Common myeloid progenitor, CD34-positive (primary cell): ENCODE results near the gene ICAM5.

ENCODE experiments used
- CTCF ChIA-PET: fragments of 350-600 bp; sonication (Branson Sonifier 250); formaldehyde crosslinking; loops from one replicate; lab custom pipeline; 2021; ENCODE audit warnings: antibody characterized with exemption; lab: Charles Lee
- POLR2A ChIA-PET: fragments of 350-600 bp; sonication (Branson Sonifier 250); formaldehyde crosslinking; loops from one replicate; lab custom pipeline; 2021; ENCODE audit warnings: antibody characterized with exemption; lab: Charles Lee
- DNase-seq, 3 donors: peaks; one replicate each; pipeline versions ENCODE4 v3.0.0 to v3.0.0-alpha.2; 2013
- H3K27ac ChIP-seq, 2 experiments: 1 replicate in 1 of 2; 2 replicates in 1 of 2; pipeline ENCODE4 v1.7.0; 2013; ENCODE audit warnings: inconsistent platforms in 2 of 2, low read length in 2 of 2, mild to moderate bottlenecking in 2 of 2, low read depth in 1 of 2, moderate library complexity in 1 of 2; ENCODE audit not compliant: severe bottlenecking in 2 of 2, insufficient read depth in 1 of 2, poor library complexity in 1 of 2
- H3K27me3 ChIP-seq, 5 experiments: replicated peaks in 2 of 5; 1 replicate in 3 of 5; 2 replicates in 2 of 5; pipeline versions ENCODE4 v1.6.1 to v1.7.0; 2013; ENCODE audit warnings: low read length in 4 of 5, mild to moderate bottlenecking in 2 of 5, moderate library complexity in 2 of 5, inconsistent platforms in 1 of 5; ENCODE audit not compliant: insufficient read depth in 5 of 5, control insufficient read depth in 4 of 5
- H3K36me3 ChIP-seq, 4 experiments: 1 replicate in 2 of 4; 2 replicates in 2 of 4; pipeline versions ENCODE4 v1.6.1 to v1.7.0; 2013; ENCODE audit warnings: low read length in 3 of 4, control low read depth in 1 of 4, mild to moderate bottlenecking in 1 of 4; ENCODE audit not compliant: control insufficient read depth in 4 of 4, insufficient read depth in 4 of 4
- H3K4me1 ChIP-seq, 4 experiments: 1 replicate in 3 of 4; 2 replicates in 1 of 4; pipeline versions ENCODE4 v1.6.1 to v1.7.1; 2013; ENCODE audit warnings: low read length in 3 of 4, mild to moderate bottlenecking in 3 of 4, control low read depth in 1 of 4, inconsistent platforms in 1 of 4, moderate library complexity in 1 of 4; ENCODE audit not compliant: control insufficient read depth in 4 of 4, insufficient read depth in 4 of 4; ENCODE audit errors: control extremely low read depth in 1 of 4
- H3K4me3 ChIP-seq, 7 experiments: 1 replicate in 4 of 7; 2 replicates in 3 of 7; pipeline versions ENCODE4 v1.5.1 to v1.7.0; 2013; ENCODE audit warnings: mild to moderate bottlenecking in 7 of 7, low read length in 6 of 7, moderate library complexity in 6 of 7, inconsistent platforms in 2 of 7, low read depth in 2 of 7, control low read depth in 1 of 7; ENCODE audit not compliant: insufficient read depth in 4 of 7, control insufficient read depth in 1 of 7; ENCODE audit errors: extremely low read depth in 1 of 7
- H3K9me3 ChIP-seq, 5 experiments: 1 replicate in 4 of 5; 2 replicates in 1 of 5; pipeline versions ENCODE4 v1.6.1 to v1.7.1; 2013; ENCODE audit warnings: low read length in 4 of 5, mild to moderate bottlenecking in 2 of 5, inconsistent platforms in 1 of 5, low read depth in 1 of 5, moderate library complexity in 1 of 5; ENCODE audit not compliant: control insufficient read depth in 4 of 5, insufficient read depth in 2 of 5; ENCODE audit errors: control extremely low read depth in 1 of 5
- WGBS: methylation state at CpG from one replicate; pipeline ENCODE4 v1.1.5; 2013; ENCODE audit not compliant: insufficient coverage; 5-methylcytosine and 5-hydroxymethylcytosine counted together

Gene ICAM5

GRCh38 chr19:10251792-10252694, 37.7 kb upstream of the ICAM5 start, which contains the start of gene MRPL4:
Gene MRPL4, plus strand, starts transcription at chr19:10252214. Its CDS starts 40 bp downstream, at chr19:10252254.
- WGBS = under 1% methylated on average over 61 of the region's 77 CpGs
- ChIA-PET POLR2A (interaction anchor here (0.6 to 0.9 kb wide), 2 partner anchors 25 to 104 kb away, joined by 3 read pairs; no protein-coding TSS in a partner anchor), CTCF (interaction anchor here (1.0 to 3.5 kb wide), 3 partner anchors 23 to 152 kb away, joined by 3 to 36 read pairs (median 18); no protein-coding TSS in a partner anchor)
- Histone ChIP-seq H3K9me3 (no peaks in the 10 kb centered on the region), H3K27ac (peak within 1 kb of the TSS; percentile 50 to 79), H3K4me3 (peak within 1 kb of the TSS; percentile 74 to 95 (median 88)), H3K4me1 (peaks cover 5 to 19% (median 15%) of the 10 kb centered on the region in 4 experiments), H3K27me3 (no peaks in the 10 kb centered on the region), H3K36me3 (peaks cover 4 to 28% (median 19%) of the 10 kb centered on the region in 4 experiments)
- peak; percentile 99 for DNase-seq

GRCh38 chr19:10252707-10253106, 37.0 kb upstream of the ICAM5 start:
- Histone ChIP-seq H3K27me3 (no peaks in the 10 kb centered on the region), H3K36me3 (peaks cover 4 to 34% (median 25%) of the 10 kb centered on the region in 4 experiments), H3K9me3 (no peaks in the 10 kb centered on the region), H3K27ac (peak overlapping the region; percentile 50 to 79), H3K4me1 (peaks cover 5 to 19% (median 15%) of the 10 kb centered on the region in 4 experiments), H3K4me3 (peak overlapping the region; percentile 74 to 95 (median 88))
- DNase-seq = no peak
- WGBS = 0% methylated on average over 3 of the region's 8 CpGs
- CTCF ChIA-PET = interaction anchor here (20.1 kb wide), 1 partner anchor 137 kb away, joined by 542 read pairs; the partner anchor contains the start of gene TYK2
- POLR2A ChIA-PET = no interaction called here

- Histone ChIP-seq H3K9me3 (no peaks in the 10 kb centered on the region), H3K4me3 (no peak overlapping the region), H3K4me1 (peaks cover 5 to 21% (median 17%) of the 10 kb centered on the region in 4 experiments), H3K27ac (no peak overlapping the region), H3K36me3 (peaks cover 4 to 47% (median 34%) of the 10 kb centered on the region in 4 experiments), H3K27me3 (no peaks in the 10 kb centered on the region)
- WGBS = 100% methylated on average over 2 of the region's 3 CpGs
- no peak for DNase-seq
- POLR2A ChIA-PET = no interaction called here
- CTCF ChIA-PET = interaction anchor here (3.0 to 20.1 kb wide), 2 partner anchors 16 to 136 kb away, joined by 8 to 542 read pairs; partner anchors contain the start of genes ICAM1 and TYK2
Measured at GRCh38 chr19:10254244-10254643, 35.5 kb upstream of the ICAM5 start.

- POLR2A ChIA-PET = no interaction called here
- H3K9me3 ChIP-seq = no peaks in the 10 kb centered on the region
Measured at GRCh38 chr19:10255358-10255757, 34.4 kb upstream of the ICAM5 start.

GRCh38 chr19:10256551-10256950, 33.2 kb upstream of the ICAM5 start:
- H3K4me3 ChIP-seq = no peak overlapping the region
- no peaks in the 10 kb centered on the region for H3K27me3 ChIP-seq
- CTCF ChIA-PET = interaction anchor here (0.6 to 20.1 kb wide), 5 partner anchors 13 to 586 kb away, joined by 3 to 542 read pairs (median 3); partner anchors contain the start of genes ICAM1 and TYK2
- no peak for DNase-seq
- no peak overlapping the region for H3K27ac ChIP-seq
- peaks cover 5 to 19% (median 14%) of the 10 kb centered on the region in 4 experiments for H3K4me1 ChIP-seq
- 89% methylated on average over 3 of the region's 18 CpGs for WGBS
- H3K9me3 ChIP-seq = no peaks in the 10 kb centered on the region
- POLR2A ChIA-PET = interaction anchor here (0.6 kb wide), 1 partner anchor 124 kb away, joined by 3 read pairs; the partner anchor contains the start of gene TYK2
- H3K36me3 ChIP-seq = peaks cover 4 to 57% (median 40%) of the 10 kb centered on the region in 4 experiments

More at GRCh38 chr19:10255358-10255757, 34.4 kb upstream of the ICAM5 start:
- H3K4me1 ChIP-seq = peaks cover 5 to 22% (median 17%) of the 10 kb centered on the region in 4 experiments
- CTCF ChIA-PET = interaction anchor here (3.0 to 20.1 kb wide), 2 partner anchors 15 to 135 kb away, joined by 8 to 542 read pairs; partner anchors contain the start of genes ICAM1 and TYK2
- H3K36me3 ChIP-seq = peaks cover 4 to 57% (median 40%) of the 10 kb centered on the region in 4 experiments
- no peak for DNase-seq
- H3K27me3 ChIP-seq = no peaks in the 10 kb centered on the region
- H3K4me3 ChIP-seq = no peak overlapping the region
- WGBS = 89% methylated on average over 2 of the region's 2 CpGs
- H3K27ac ChIP-seq = no peak overlapping the region

GRCh38 chr19:10256970-10257615, 32.7 kb upstream of the ICAM5 start:
- CTCF ChIA-PET = interaction anchor here (3.0 to 20.1 kb wide), 2 partner anchors 13 to 133 kb away, joined by 8 to 542 read pairs; partner anchors contain the start of genes ICAM1 and TYK2

More at GRCh38 chr19:10256970-10257615, 32.7 kb upstream of the ICAM5 start:
- Histone ChIP-seq H3K9me3 (no peaks in the 10 kb centered on the region), H3K27me3 (no peaks in the 10 kb centered on the region), H3K4me1 (peaks cover 5 to 22% (median 15%) of the 10 kb centered on the region in 4 experiments), H3K4me3 (no peak overlapping the region), H3K36me3 (peaks cover 4 to 57% (median 40%) of the 10 kb centered on the region in 4 experiments), H3K27ac (no peak overlapping the region)
- POLR2A ChIA-PET = interaction anchor here (0.5 to 0.6 kb wide), 2 partner anchors 25 to 123 kb away, joined by 3 to 4 read pairs; partner anchors contain the start of gene TYK2
- 96% methylated on average over 5 of the region's 9 CpGs for WGBS
- no peak for DNase-seq
